ENCODE results near the gene LRP11.

GRCh38 chr6:149896491-149896890 lies 32.3 kb upstream of the LRP11 start:
- TF ChIP-seq GATA2 (IDR thresholded peaks at IDR 0.05; ENCODE audit: low read depth, low read length) (no peak), GATA3 (IDR thresholded peaks at IDR 0.05; ENCODE audit: low read depth, low read length) (no peak)
